ENCODE data around the gene MMP28.

DNA sequence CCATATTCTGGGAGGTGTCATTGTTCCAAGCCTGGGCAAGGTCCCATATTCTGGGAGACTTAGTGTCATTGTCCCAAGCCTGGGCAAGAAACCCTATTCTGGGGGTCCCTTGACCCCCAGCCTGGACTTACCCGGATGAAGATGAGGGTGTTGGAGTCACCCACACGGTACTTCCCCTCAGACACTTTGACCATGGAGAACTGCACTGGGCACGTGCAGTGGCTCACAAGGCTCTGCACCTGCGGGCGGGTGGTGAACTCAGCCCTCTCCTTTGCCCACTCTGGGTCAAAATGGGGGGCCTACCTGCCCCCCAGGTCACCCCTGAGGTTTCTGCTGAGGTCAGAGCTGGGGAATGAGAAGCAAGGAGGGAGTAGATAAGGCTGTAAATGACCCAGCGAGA is 46.5 kb downstream of the MMP28 start:
- TF ChIP-seq ZNF274 (IDR thresholded peaks at IDR 0.05; ENCODE audit: low read depth, low read length) (no peak), SUZ12 (IDR thresholded peaks at IDR 0.05; ENCODE audit: extremely low read depth, insufficient read depth, insufficient read length) (no peak), YY1 (IDR thresholded peaks at IDR 0.05; ENCODE audit: insufficient read depth, insufficient read length) (no peak)

Data from NT2/D1 (cell line).